Neural cell (in vitro differentiated cells): ENCODE measurements around the gene KIRREL3. TPM values are rescaled to one million over a fixed set of nuclear protein-coding genes. Genes with fewer than 3 reads are reported as not detected.

ENCODE experiments used
- H2AFZ ChIP-seq: fragments of 200-600, 300-800 bp; sonication (generic), shearing (Covaris generic); 2 replicates; pipeline ENCODE4 v1.6.0; 2014; ENCODE audit warnings: low read depth, mild to moderate bottlenecking, antibody characterized with exemption, low read length, moderate library complexity
- H3F3A ChIP-seq: fragments of 200-600 bp; shearing (Covaris generic); 2 replicates; pipeline ENCODE4 v1.6.1; 2016; ENCODE audit warnings: mild to moderate bottlenecking, moderate library complexity, mixed read lengths, antibody characterized with exemption, low read length; ENCODE audit not compliant: insufficient read depth, poor library complexity, severe bottlenecking
- H3K27ac ChIP-seq: fragments of 200-600, 300-800 bp; sonication (generic), shearing (Covaris generic); 2 replicates; pipeline ENCODE4 v1.5.1; 2014; ENCODE audit warnings: mild to moderate bottlenecking, low read length, moderate library complexity
- H3K27me3 ChIP-seq: fragments of 300-800, 200-600 bp; sonication (generic), shearing (Covaris generic); 2 replicates; pipeline ENCODE4 v1.6.0; 2014; ENCODE audit warnings: mild to moderate bottlenecking, low read depth, low read length, moderate library complexity; ENCODE audit not compliant: insufficient read depth
- H3K36me3 ChIP-seq: fragments of 300-800, 200-600 bp; sonication (generic), shearing (Covaris generic); 2 replicates; pipeline ENCODE4 v1.5.1; 2014; ENCODE audit warnings: mild to moderate bottlenecking, antibody characterized with exemption, low read length, moderate library complexity; ENCODE audit not compliant: insufficient read depth
- H3K4me2 ChIP-seq: fragments of 300-800, 200-600 bp; sonication (generic), shearing (Covaris generic); 2 replicates; pipeline ENCODE4 v1.6.0; 2014; ENCODE audit warnings: mild to moderate bottlenecking, low read length
- H3K4me3 ChIP-seq: fragments of 300-800, 200-600 bp; sonication (generic), shearing (Covaris generic); 2 replicates; pipeline ENCODE4 v1.5.1; 2014; ENCODE audit warnings: mild to moderate bottlenecking, low read length, moderate library complexity
- H3K79me2 ChIP-seq: fragments of 200-600 bp; shearing (Covaris generic); replicated peaks from 2 replicates; pipeline ENCODE4 v1.6.0; 2014; ENCODE audit warnings: mild to moderate bottlenecking, low read length, moderate library complexity; ENCODE audit not compliant: insufficient read depth
- H3K9ac ChIP-seq: fragments of 300-800, 200-600 bp; sonication (generic), shearing (Covaris generic); 2 replicates; pipeline ENCODE4 v1.6.1; 2016; ENCODE audit warnings: mild to moderate bottlenecking, low read length, mixed read lengths
- H3K9me2 ChIP-seq: fragments of 200-600 bp; shearing (Covaris generic); 2 replicates; pipeline ENCODE4 v1.6.1; 2016; ENCODE audit warnings: mild to moderate bottlenecking, low read length, mixed read lengths; ENCODE audit not compliant: insufficient read depth
- H3K9me3 ChIP-seq: fragments of 200-600, 300-800 bp; sonication (generic), shearing (Covaris generic); 2 replicates; pipeline ENCODE4 v1.6.1; 2016; ENCODE audit warnings: mild to moderate bottlenecking, mixed run types, low read length, moderate library complexity, mixed read lengths
- H4K20me1 ChIP-seq: fragments of 200-600 bp; shearing (Covaris generic); 2 replicates; pipeline ENCODE4 v1.6.1; 2016; ENCODE audit warnings: mild to moderate bottlenecking, mixed run types; ENCODE audit not compliant: insufficient read depth
- CTCF ChIP-seq: fragments of 450-650 bp; IDR thresholded peaks from 2 replicates; pipeline ENCODE4 v1.5.1; 2014; ENCODE audit warnings: antibody characterized with exemption, mild to moderate bottlenecking, moderate library complexity; ENCODE audit not compliant: poor library complexity, severe bottlenecking
- EP300 ChIP-seq: fragments of 450-650 bp; conservative IDR thresholded peaks from 2 replicates; pipeline ENCODE4 v1.6.1; 2014; ENCODE audit warnings: antibody characterized with exemption, mild to moderate bottlenecking, moderate library complexity; ENCODE audit not compliant: poor library complexity, severe bottlenecking
- EZH2 ChIP-seq: fragments of 200-600, 300-800 bp; shearing (Covaris generic), sonication (generic); IDR thresholded peaks from 2 replicates; pipeline ENCODE4 v1.6.1; 2014; ENCODE audit warnings: antibody characterized with exemption, low read length, borderline replicate concordance, mild to moderate bottlenecking; ENCODE audit not compliant: insufficient read depth, poor library complexity, severe bottlenecking
- MXI1 ChIP-seq: fragments of 450-650 bp; conservative IDR thresholded peaks from 2 replicates; pipeline ENCODE4 v1.6.1; 2014; ENCODE audit warnings: antibody characterized with exemption, mild to moderate bottlenecking; ENCODE audit not compliant: poor library complexity, severe bottlenecking
- POLR2AphosphoS5 ChIP-seq: IDR thresholded peaks from 2 replicates; pipeline ENCODE4 v1.6.1; 2012
- RAD21 ChIP-seq: fragments of 450-650 bp; conservative IDR thresholded peaks from 2 replicates; pipeline ENCODE4 v1.6.1; 2014; ENCODE audit warnings: antibody characterized with exemption, mild to moderate bottlenecking, moderate library complexity
- REST ChIP-seq: IDR thresholded peaks from 2 replicates; pipeline ENCODE4 v1.6.1; 2012; ENCODE audit warnings: borderline replicate concordance
- SMC3 ChIP-seq: fragments of 450-650 bp; conservative IDR thresholded peaks from 2 replicates; pipeline ENCODE4 v1.6.1; 2014; ENCODE audit warnings: antibody characterized with exemption, mild to moderate bottlenecking, moderate library complexity; ENCODE audit not compliant: poor library complexity
- TAF1 ChIP-seq: IDR thresholded peaks from 2 replicates; pipeline ENCODE4 v1.6.1; 2012; ENCODE audit warnings: low read depth
- polyA plus RNA-seq: library from polyadenylated mRNA; depleted of rRNA; stranded (reverse); fragments of >200 nt; gene quantifications from 2 replicates; pipeline ENCODE4 v1.2.3, GENCODE V29; 2014

KIRREL3 gene
- polyA plus RNA-seq, 1 donor from 2014 or later = 23.8 TPM

GRCh38 chr11:126718276-126718675 is 282.3 kb downstream of the KIRREL3 start:
- H3K9ac ChIP-seq = no peak overlapping the region
- no peaks in the 10 kb centered on the region for H4K20me1 ChIP-seq
- H3F3A ChIP-seq = no peaks in the 10 kb centered on the region
- H2AFZ ChIP-seq = no peak overlapping the region
- no peaks in the 10 kb centered on the region for H3K27me3 ChIP-seq
- no peak for TF ChIP-seq MXI1
- no peak for TF ChIP-seq POLR2AphosphoS5
- no peak for TF ChIP-seq CTCF
- TF ChIP-seq SMC3 = no peak
- no peak for TF ChIP-seq EP300
- no peak for TF ChIP-seq REST
- no peak for TF ChIP-seq RAD21
- TF ChIP-seq EZH2 = no peak
- TF ChIP-seq TAF1 = no peak
- H3K4me2 ChIP-seq = no peak overlapping the region
- no peaks in the 10 kb centered on the region for H3K9me2 ChIP-seq
- H3K27ac ChIP-seq = no peak overlapping the region
- H3K9me3 ChIP-seq = no peaks in the 10 kb centered on the region
- H3K4me3 ChIP-seq = no peak overlapping the region
- H3K36me3 ChIP-seq = no peaks in the 10 kb centered on the region
- no peaks in the 10 kb centered on the region for H3K79me2 ChIP-seq

DNA sequence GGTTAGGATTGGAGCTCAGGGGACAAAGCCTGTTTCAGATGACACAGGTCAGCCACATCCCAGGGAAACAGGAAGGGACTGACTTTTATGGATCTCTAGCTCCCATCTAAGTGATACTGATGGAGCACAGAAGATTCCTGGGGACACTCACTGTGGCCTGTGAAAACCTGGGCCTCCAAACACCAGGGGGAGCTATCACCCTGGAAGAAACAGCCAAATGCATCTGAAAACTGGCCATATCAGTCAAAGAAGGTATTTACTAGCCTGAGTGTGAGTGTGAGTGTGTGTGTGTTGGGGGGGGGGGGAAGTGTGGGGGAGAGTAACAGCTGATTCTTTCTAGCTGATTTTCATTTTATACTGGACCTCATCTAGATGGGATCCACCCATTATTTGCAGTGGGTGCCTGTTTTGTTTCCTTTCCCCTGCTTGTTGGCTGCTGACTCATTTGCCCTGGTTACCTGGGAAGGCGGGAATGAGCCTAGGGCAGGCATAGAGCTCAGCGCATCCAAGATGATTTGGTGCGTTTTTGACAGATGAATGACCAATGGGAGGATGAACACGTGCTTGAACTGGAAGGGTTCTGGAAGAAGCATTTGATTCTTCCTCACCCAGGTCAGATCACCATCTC is 284.0 kb downstream of the KIRREL3 start:
- no peaks in the 10 kb centered on the region for H3K27me3 ChIP-seq
- no peaks in the 10 kb centered on the region for H3K9me3 ChIP-seq
- H3K27ac ChIP-seq = peak overlapping the region; percentile 76
- no peak overlapping the region for H3K4me2 ChIP-seq
- H4K20me1 ChIP-seq = no peaks in the 10 kb centered on the region
- no peaks in the 10 kb centered on the region for H3F3A ChIP-seq
- no peaks in the 10 kb centered on the region for H3K79me2 ChIP-seq
- no peaks in the 10 kb centered on the region for H3K36me3 ChIP-seq
- no peak overlapping the region for H3K4me3 ChIP-seq
- no peaks in the 10 kb centered on the region for H3K9me2 ChIP-seq
- no peak overlapping the region for H2AFZ ChIP-seq
- TF ChIP-seq EZH2 (no peak), EP300 (no peak), TAF1 (no peak), POLR2AphosphoS5 (no peak), SMC3 (peak; percentile 58), REST (no peak), MXI1 (no peak), RAD21 (peak; percentile 59), CTCF (peak; percentile 50)
- no peak overlapping the region for H3K9ac ChIP-seq
